Activated T-cell treated with anti-CD3 and anti-CD28 coated beads, Interleukin-2, amount 50 U/mL, for 4 hours (primary cell): Measurements from ENCODE around the gene SRPK2. TPM values are rescaled to one million over a fixed set of nuclear protein-coding genes. Genes with fewer than 3 reads are reported as not detected.
A peak's percentile ranks its signal among the peaks of the same experiment; 100 is the strongest.

Source experiments
- ATAC-seq, 2 donors: fragments of 200-7000 bp; cut with Tn5 transposase; one replicate each; pipeline ENCODE4 v1.10.0; 2021
- DNase-seq: peaks from one replicate; pipeline ENCODE4 v3.0.0-alpha.2; 2020
- H3K27me3 Mint-ChIP-seq: one replicate; pipeline ENCODE4 v1.8.0; 2021; ENCODE audit warnings: low read depth, mixed read lengths
- H3K36me3 Mint-ChIP-seq: one replicate; pipeline ENCODE4 v1.8.0; 2022; ENCODE audit warnings: mixed read lengths; ENCODE audit not compliant: insufficient read depth
- H3K4me1 Mint-ChIP-seq: one replicate; pipeline ENCODE4 v1.8.0; 2021; ENCODE audit warnings: low read depth, mixed read lengths
- H3K4me3 Mint-ChIP-seq: one replicate; pipeline ENCODE4 v1.8.0; 2021; ENCODE audit warnings: mild to moderate bottlenecking, moderate library complexity, mixed read lengths
- H3K9me3 Mint-ChIP-seq: one replicate; pipeline ENCODE4 v1.8.0; 2021; ENCODE audit warnings: mixed read lengths
- total RNA-seq, 3 donors: library from RNA; stranded (reverse); gene quantifications; one replicate each; pipeline ENCODE4 v1.2.1, GENCODE V29; 2021

SRPK2 gene
- total RNA-seq, 3 donors from 2014 or later, result 29.6 to 32.2 (median 30.0) TPM

DNA sequence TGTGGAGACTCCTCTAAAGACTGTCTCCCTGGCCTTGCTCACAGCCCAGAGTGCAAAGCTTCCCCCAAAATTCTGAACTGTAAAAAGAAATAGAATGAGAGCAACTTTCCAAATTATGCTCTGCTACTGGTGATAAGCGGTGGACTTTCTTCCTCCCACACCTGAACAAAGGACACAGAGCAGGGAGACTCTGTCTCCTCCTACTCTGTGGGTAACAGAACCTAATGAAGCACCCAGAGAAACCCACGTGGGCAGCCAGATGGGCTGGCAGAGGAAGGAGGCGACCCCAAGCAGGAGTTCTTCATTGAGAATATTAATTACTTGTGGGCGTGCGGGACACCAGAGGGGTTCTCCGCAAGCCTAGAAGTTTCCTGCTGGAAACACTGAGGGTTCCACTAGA is 235.2 kb downstream of the SRPK2 start:
- Mint-ChIP-seq H3K27me3 (no peaks in the 10 kb centered on the region), H3K4me3 (no peak overlapping the region), H3K4me1 (peaks cover 12% of the 10 kb centered on the region), H3K36me3 (peaks cover 13% of the 10 kb centered on the region), H3K9me3 (no peaks in the 10 kb centered on the region)
- DNase-seq, result no peak
- no peak for ATAC-seq

DNA sequence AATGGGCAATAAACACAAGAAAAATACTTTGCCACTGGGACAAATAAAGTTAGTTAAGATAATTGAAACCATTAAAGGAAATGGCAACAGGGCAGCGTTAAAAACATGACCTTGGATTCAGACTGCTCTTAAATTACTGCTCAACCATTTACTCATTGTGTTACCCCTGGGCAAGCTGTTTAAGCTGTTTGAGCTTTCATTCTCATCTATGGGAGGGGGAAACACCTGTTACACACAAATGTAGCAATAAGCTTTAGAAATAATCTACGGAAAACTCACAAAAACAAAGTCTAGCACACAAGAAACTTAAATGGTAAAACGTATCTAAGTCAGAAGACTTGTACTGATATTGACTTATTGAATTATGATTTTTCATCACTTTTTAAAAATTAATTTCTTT is 237.6 kb downstream of the SRPK2 start:
- Mint-ChIP-seq H3K4me3 (no peak overlapping the region), H3K36me3 (peaks cover 13% of the 10 kb centered on the region), H3K9me3 (no peaks in the 10 kb centered on the region), H3K27me3 (no peaks in the 10 kb centered on the region), H3K4me1 (peaks cover 9% of the 10 kb centered on the region)
- no peak for DNase-seq
- no peak for ATAC-seq

DNA sequence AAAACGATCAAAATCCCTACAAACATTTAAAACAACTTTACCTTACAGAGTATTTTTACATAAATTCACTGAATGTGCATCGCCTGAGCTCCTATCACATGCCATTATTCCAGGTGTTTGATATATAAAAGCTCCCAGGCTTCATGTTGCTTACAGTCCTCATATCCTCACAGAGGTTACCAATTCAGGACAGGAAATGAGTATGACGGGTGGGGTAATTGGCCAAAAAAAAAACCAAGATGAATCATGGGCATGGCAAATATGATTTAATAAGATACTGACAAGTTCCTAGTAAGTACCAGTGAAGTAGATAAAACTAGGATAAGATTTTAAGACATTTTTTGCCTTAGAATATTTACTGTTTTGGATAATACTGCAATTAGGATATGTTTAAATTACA is 238.9 kb downstream of the SRPK2 start:
- peaks cover 10% of the 10 kb centered on the region for H3K36me3 Mint-ChIP-seq
- no peaks in the 10 kb centered on the region for H3K27me3 Mint-ChIP-seq
- no peaks in the 10 kb centered on the region for H3K9me3 Mint-ChIP-seq
- ATAC-seq (no peak), DNase-seq (no peak)
- peaks cover 7% of the 10 kb centered on the region for H3K4me1 Mint-ChIP-seq
- no peak overlapping the region for H3K4me3 Mint-ChIP-seq

DNA sequence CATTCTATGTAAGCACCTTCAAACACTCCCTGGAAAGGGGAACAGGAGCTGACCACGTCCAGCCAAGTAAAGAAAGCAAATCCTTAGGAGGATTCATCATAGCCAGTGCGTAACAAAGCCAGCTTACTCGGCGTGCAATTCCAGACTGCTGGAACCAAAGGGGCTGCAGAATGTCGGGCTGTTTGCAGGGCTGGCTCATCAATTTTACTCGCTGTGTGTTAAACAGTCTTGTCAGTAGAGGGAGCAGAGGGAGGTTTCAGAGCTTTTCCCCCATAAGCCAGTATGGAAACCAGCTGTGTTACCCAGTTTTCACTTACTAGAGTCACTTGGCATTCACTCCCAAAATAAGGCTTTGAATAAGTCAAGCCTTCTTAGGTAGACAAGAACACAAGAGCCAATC is 247.7 kb downstream of the SRPK2 start:
- Mint-ChIP-seq H3K36me3 (peaks cover 33% of the 10 kb centered on the region), H3K9me3 (no peaks in the 10 kb centered on the region), H3K27me3 (no peaks in the 10 kb centered on the region), H3K4me3 (no peak overlapping the region), H3K4me1 (peaks cover 8% of the 10 kb centered on the region)
- ATAC-seq (no peak), DNase-seq (no peak)

DNA sequence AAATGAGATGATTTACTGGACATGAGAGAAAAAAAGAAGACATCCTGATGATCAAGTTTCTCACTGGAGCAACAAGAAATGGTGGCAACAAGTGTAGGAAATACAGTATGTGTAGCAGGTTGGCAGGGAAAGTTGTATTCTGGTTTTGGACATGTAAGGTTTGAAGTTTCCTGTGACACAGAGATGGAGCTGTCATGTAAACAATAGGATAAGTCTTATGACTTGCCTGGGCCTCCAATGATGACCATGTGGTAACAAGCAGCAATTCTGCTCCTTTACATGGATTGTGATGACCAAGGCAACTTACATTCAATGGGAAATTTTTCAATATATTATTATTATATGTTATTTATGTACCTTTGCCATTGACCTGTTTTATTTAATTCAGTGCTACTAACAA is 249.3 kb downstream of the SRPK2 start:
- ATAC-seq, result no peak
- peaks cover 10% of the 10 kb centered on the region for H3K4me1 Mint-ChIP-seq
- H3K4me3 Mint-ChIP-seq, result no peak overlapping the region
- H3K36me3 Mint-ChIP-seq, result peaks cover 33% of the 10 kb centered on the region
- H3K27me3 Mint-ChIP-seq, result no peaks in the 10 kb centered on the region
- DNase-seq, result no peak
- H3K9me3 Mint-ChIP-seq, result no peaks in the 10 kb centered on the region

DNA sequence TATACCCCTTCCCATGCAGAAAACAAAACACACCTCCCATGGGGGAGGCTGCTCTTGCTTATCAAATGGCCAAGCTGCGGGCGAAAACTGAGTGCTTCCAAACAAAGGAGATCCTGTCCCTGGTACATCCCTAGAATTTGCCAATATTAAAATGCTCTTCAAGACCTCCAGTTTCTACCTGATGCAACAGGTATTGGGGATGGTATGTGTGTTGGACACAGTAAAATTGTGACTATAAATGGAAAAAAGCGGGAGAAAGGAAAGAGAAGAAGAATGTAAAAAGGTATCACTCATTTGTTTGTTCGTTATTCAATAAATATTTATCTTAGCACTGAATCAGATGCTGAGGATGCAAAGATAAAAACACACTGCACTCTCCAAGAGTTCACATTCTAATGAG is 250.8 kb downstream of the SRPK2 start:
- no peak for DNase-seq
- ATAC-seq, result no peak
- Mint-ChIP-seq H3K36me3 (peaks cover 36% of the 10 kb centered on the region), H3K9me3 (no peaks in the 10 kb centered on the region), H3K4me1 (peaks cover 15% of the 10 kb centered on the region), H3K4me3 (no peak overlapping the region), H3K27me3 (no peaks in the 10 kb centered on the region)

DNA sequence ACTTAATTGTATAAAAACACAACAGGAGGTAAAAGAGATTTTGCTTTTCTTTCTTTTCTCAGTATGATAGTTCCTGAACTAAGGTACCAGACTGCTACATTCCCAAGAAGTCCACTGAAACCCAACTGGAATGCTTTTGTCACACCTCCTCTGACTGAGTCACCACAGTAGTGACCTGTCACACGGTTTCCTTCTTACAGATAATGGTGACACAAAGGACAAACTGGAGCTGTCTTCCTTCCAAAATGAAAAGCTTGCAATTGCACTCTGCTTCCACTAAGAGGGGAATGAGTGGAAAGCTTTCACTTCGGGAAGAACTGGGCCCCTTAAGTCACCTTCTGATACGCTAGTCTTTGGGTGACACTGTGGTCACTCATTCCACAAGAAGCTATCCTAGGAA is 252.5 kb downstream of the SRPK2 start:
- ATAC-seq (no peak), DNase-seq (no peak)
- Mint-ChIP-seq H3K27me3 (no peaks in the 10 kb centered on the region), H3K4me3 (no peak overlapping the region), H3K4me1 (peaks cover 18% of the 10 kb centered on the region), H3K9me3 (no peaks in the 10 kb centered on the region), H3K36me3 (peaks cover 29% of the 10 kb centered on the region)

DNA sequence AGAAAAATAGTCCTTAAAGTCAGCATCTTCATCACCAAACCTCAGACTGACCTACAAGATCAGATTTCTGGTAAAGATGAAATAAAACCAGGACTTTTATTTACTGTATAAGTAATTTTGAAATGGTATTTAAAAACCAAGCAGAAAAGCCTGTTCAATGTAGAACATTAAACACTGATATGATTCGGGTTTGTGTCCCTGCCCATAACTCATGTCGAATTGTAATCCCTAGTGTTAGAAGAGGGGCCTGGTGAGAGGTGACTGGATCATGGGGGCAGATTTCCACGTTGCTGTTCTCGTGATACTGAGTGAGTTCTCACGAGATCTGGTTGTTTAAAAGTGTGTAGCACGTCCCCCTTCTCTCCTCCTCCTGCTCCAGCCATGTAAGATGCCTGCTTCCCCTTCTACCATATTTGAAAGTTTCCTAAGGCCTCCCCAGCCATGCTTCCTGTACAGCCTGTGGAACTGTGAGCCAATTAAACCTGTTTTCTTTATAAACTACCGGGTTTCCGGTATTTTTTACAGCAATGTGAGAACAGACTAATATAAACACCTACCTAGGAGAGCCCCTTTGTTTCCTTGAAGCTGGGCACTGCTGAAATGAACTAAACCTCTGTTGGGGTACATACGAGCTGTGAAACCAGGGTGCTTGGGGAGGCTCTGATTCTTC is 254.6 kb downstream of the SRPK2 start:
- H3K36me3 Mint-ChIP-seq, result peaks cover 30% of the 10 kb centered on the region
- no peak for ATAC-seq
- H3K27me3 Mint-ChIP-seq, result no peaks in the 10 kb centered on the region
- H3K4me3 Mint-ChIP-seq, result no peak overlapping the region
- H3K4me1 Mint-ChIP-seq, result peaks cover 24% of the 10 kb centered on the region
- DNase-seq, result no peak
- H3K9me3 Mint-ChIP-seq, result no peaks in the 10 kb centered on the region

DNA sequence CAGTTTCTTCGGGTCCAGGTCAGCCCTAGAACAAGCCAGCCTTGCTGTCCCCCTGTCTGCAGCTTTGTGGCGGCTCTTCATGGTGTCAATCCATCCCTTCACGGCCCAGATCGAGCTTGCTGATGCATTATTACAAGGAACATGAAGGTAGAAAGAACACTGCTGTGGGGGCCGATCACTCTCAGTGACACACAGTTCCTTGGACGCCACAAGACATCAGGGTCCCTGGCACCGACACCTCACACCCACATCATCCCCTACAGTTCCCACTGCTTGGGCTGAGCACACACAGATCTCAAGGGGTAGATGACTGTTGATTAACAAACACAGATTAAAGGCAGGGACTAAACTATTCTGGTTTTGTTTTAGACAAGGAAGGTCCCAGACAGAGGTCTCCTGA is 255.4 kb downstream of the SRPK2 start:
- H3K4me1 Mint-ChIP-seq, result peaks cover 24% of the 10 kb centered on the region
- no peak overlapping the region for H3K4me3 Mint-ChIP-seq
- H3K9me3 Mint-ChIP-seq, result no peaks in the 10 kb centered on the region
- no peaks in the 10 kb centered on the region for H3K27me3 Mint-ChIP-seq
- peaks cover 27% of the 10 kb centered on the region for H3K36me3 Mint-ChIP-seq
- no peak for DNase-seq
- no peak for ATAC-seq

DNA sequence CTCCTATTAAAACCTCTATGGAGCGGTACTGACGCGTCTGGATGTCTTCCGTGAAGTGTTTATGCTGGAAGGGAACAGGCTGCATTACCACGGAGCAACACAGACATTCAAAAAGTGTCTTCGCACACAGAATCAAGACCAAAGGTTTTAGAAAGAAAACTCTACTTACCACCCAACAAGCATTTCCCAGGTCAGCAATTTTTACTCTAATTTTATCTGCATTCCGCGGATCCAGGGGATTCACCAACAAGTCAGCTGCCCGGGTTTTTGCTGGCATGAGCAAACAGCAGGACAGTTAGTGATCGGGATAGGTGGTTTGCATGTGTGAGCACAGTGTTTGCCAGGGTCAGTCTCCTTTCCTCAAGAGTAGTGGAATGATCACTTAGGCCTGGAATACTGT is 255.9 kb downstream of the SRPK2 start:
- Mint-ChIP-seq H3K4me3 (no peak overlapping the region), H3K9me3 (no peaks in the 10 kb centered on the region), H3K4me1 (peaks cover 21% of the 10 kb centered on the region), H3K27me3 (no peaks in the 10 kb centered on the region), H3K36me3 (peaks cover 23% of the 10 kb centered on the region)
- ATAC-seq (no peak), DNase-seq (no peak)

DNA sequence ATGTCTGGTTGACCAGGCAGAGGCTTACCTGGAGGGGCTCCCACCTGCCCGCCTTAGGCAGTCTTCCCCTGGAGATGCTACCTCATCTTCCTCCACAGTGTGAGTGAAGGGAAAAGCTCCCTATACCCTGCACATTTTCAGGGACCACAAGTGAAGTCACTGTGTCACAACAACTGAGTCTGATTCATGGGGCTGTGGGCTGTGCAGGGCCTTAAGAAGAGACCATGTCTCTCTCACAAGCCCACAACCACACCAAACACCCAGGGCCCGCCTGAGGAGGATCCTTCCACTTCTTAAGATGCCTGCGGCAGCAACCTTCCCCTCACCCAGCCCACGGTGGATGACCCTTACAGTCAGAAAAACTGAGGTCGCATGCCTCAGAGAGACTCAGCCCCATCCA is 256.4 kb downstream of the SRPK2 start:
- H3K9me3 Mint-ChIP-seq, result no peaks in the 10 kb centered on the region
- H3K4me1 Mint-ChIP-seq, result peaks cover 21% of the 10 kb centered on the region
- no peak for DNase-seq
- ATAC-seq, result peak; percentile 38 to 45
- H3K36me3 Mint-ChIP-seq, result peaks cover 19% of the 10 kb centered on the region
- H3K27me3 Mint-ChIP-seq, result no peaks in the 10 kb centered on the region
- H3K4me3 Mint-ChIP-seq, result no peak overlapping the region

DNA sequence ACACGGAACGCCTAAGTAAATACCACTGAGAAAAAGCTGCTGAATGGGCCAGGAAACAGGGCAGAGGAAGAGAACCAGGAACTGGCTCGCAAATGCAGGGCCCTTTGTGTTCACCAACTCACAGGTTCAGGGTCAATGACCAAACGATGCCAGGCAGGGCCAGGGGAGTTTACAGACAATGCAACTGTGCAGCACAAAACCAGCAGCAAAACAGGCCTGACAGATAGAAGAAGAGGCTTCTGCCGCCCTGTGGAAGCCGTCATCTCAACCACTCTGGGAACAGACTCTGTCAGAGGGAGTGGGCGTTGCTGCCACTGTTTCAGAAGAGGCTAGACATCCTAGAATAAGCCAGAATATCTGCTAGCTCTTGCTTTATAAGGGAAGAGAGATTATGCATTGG is 256.8 kb downstream of the SRPK2 start:
- H3K9me3 Mint-ChIP-seq, result no peaks in the 10 kb centered on the region
- H3K4me3 Mint-ChIP-seq, result no peak overlapping the region
- H3K27me3 Mint-ChIP-seq, result no peaks in the 10 kb centered on the region
- DNase-seq (no peak), ATAC-seq (peak in 1 of 2 donors; percentile 24)
- peaks cover 21% of the 10 kb centered on the region for H3K4me1 Mint-ChIP-seq
- H3K36me3 Mint-ChIP-seq, result peaks cover 21% of the 10 kb centered on the region

DNA sequence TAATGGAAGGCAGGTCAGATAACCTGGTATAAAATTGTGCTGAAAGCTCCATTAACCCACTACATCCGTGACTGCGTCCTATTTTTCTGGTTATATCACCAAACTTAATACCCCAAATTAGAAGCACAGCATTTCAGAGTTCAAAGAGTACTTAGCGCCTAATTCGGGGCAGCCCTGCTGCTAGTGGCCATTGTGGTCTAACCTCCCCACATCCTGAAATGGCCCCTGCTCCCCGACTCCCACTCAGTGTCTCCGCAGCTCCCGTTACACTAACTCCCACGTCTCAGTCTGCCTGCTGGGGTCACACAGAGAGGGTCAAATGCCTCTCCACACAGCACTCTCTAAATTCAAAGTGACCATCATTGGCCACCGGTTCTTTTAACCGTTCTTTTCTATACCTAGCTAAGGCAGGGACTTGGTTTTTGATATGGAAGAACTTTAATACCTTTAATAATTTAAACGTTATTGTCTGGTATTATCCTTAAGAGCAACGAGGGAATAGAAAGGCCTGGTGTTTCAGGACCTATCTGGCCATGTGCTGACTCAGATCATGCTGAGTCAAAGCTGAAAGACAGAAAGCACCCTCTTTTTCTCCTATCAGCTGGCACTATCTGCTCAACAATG is 257.6 kb downstream of the SRPK2 start:
- DNase-seq (no peak), ATAC-seq (peak; percentile 35 to 72)
- H3K4me1 Mint-ChIP-seq, result peaks cover 18% of the 10 kb centered on the region
- no peak overlapping the region for H3K4me3 Mint-ChIP-seq
- H3K27me3 Mint-ChIP-seq, result no peaks in the 10 kb centered on the region
- H3K9me3 Mint-ChIP-seq, result no peaks in the 10 kb centered on the region
- peaks cover 18% of the 10 kb centered on the region for H3K36me3 Mint-ChIP-seq

DNA sequence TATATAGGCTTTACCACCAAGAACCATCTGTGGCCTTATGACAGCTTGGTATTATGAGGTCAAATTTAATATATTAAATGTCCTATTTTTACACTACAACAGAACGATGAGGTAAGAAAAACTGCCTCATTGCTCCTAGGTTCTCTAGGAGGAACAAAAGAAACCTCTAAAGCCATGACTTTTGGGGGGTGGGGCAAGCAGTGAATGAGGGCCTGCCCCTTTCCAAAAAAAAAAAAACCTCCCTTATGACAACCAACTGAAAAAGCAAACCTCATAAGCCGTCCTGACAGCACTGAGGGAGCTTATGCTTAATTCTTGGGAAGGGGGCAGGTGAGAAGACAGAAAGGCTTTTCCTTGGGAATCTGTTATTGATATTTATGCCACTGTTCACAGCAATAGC is 258.1 kb downstream of the SRPK2 start:
- peaks cover 24% of the 10 kb centered on the region for H3K36me3 Mint-ChIP-seq
- no peaks in the 10 kb centered on the region for H3K27me3 Mint-ChIP-seq
- H3K4me3 Mint-ChIP-seq, result no peak overlapping the region
- ATAC-seq, result no peak
- peaks cover 18% of the 10 kb centered on the region for H3K4me1 Mint-ChIP-seq
- DNase-seq, result no peak
- no peaks in the 10 kb centered on the region for H3K9me3 Mint-ChIP-seq

DNA sequence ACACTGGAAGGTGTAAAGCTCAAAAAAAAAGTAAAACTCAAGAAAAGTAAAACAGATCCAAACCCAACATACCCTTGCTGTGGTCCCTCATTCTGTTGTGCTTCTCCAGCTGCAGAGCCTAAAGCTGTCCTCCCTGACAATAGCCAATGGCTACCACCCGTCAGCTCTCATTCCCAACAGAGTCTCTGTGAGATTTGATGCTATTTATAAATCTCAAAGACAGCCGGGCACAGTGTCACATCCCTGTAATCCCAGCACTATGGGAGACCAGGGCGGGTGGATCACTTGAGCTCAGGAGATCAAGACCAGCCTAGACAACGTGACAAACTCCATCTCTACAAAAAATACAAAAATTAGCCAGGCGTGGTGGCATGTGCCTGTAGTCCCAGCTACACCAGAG is 258.7 kb downstream of the SRPK2 start:
- DNase-seq, result no peak
- H3K4me3 Mint-ChIP-seq, result no peak overlapping the region
- H3K27me3 Mint-ChIP-seq, result no peaks in the 10 kb centered on the region
- H3K36me3 Mint-ChIP-seq, result peaks cover 29% of the 10 kb centered on the region
- no peak for ATAC-seq
- H3K9me3 Mint-ChIP-seq, result no peaks in the 10 kb centered on the region
- peaks cover 18% of the 10 kb centered on the region for H3K4me1 Mint-ChIP-seq
